GM13977 (cell line): ENCODE results near the gene CRYBG3.

Experiments used
- DNase-seq: peaks from one replicate; pipeline ENCODE4 v3.0.0; 2012; ENCODE audit warnings: low spot score
- CTCF ChIP-seq: IDR thresholded peaks from 2 replicates; pipeline ENCODE4 v1.5.1; 2012; ENCODE audit warnings: mild to moderate bottlenecking, control low read depth; ENCODE audit not compliant: insufficient read depth; ENCODE audit errors: extremely low read depth, missing control alignments
- in situ Hi-C: fragments of 300-500 bp; cut with MboI; formaldehyde crosslinking; loops from one replicate; pipeline ENCODE4 v1.12.0; 2022; ENCODE audit warnings: low sequenced_read_pairs, low pct_unique_long_range_greater_than_20kb, mixed read lengths, inconsistent platforms; ENCODE audit not compliant: unreplicated experiment

Gene CRYBG3

DNA sequence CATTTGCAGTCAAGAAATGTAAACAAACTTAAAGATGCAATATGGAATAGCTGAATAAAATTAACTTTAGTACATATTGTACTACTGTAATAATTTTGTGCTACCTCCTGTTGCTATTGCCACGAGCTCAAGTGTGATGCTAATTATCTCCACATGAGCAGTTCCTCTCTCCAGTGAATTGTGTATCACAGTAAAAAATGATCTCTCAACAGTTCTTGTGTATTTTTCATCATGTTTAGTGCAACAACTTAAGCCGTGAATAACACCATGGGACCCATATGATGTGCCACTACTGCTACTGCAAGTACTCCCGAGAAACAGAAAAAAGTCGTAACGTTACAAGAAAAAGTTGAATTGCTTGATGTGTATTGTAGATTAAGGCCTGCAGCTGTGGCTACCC lies 138.1 kb downstream of the CRYBG3 start:
- no peak for DNase-seq

DNA sequence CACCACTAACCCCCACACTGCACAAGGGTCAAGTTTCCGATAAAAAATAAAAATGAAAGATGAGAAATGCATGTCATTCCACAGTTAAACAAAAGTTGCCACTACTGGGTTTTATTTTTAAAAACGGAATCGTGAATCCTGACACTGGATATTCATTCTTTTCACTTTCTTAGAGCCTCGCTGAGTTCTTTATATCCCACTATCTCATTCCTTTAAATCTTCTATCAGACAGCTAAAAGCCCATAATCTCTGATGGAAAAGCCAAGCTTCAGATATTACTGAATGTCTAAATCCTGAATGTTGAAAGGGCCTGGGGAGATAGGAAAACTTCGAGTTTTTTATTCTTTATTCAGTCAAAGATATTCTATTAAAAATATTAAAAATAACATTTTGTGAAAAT lies 138.7 kb downstream of the CRYBG3 start:
- in situ Hi-C loops: no loop called here
- no peak for DNase-seq
- TF ChIP-seq CTCF: no peak

More for the DNA sequence above, 138.1 kb downstream of the CRYBG3 start:
- in situ Hi-C loops: no loop called here
- no peak for TF ChIP-seq CTCF

DNA sequence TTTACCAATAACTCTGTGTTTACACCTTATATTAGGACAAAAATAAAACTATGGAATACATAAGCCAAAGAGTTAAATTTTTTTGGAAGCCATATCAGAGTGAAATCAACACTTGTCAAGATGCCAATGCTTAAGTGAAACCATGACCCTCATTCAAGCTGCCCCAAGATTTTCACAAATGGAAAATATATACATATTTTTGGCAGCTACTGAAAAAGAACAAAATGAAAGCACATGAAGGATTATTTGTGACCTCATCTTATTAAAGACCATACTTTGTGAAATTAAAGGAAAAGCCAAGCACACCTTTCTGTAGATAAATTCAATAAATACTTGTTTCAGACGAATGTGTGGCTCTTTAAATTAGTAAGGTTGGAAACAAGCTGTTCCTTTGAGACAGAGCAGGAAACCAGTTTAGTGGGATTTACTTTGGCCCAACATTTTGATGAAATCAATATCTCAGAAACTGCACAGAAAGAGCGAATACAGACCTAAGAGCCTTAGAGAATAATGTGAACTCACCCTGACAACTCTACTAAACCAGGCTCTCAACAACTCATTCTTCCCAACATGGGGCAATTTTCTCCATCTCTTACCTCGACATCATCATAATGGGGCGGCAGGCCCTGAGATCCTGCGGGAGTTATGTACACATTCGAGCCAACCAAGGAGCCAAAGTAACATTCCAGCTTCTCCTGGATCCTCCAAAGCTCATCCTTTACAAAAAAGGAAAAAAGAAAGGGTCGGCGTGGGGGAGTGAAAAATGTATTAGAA lies 139.4 kb downstream of the CRYBG3 start:
- no peak for DNase-seq
- in situ Hi-C loops: no loop called here
- TF ChIP-seq CTCF: no peak

GRCh38 chr3:97967966-97968365 lies 146.2 kb downstream of the CRYBG3 start:
- no peak for TF ChIP-seq CTCF
- no peak for DNase-seq
- in situ Hi-C loops: no loop called here

DNA sequence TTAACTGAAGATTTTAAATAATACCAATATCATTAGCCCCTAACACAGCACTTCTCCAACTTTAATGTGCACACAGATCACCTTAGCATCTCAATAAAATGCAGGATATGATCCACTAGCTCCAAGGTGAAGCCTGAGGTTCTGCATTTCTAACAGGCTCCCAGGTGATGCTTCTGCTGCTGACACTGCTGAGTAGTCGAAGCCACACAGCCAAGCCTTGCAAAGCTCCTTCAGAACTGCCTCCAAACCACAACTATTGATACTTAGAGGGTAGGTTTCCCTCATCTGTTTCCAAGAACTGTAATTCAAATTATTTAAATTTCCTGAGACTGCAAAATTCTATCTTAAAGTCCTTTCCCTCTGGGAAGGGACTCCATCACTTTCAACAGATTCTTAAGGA lies 146.6 kb downstream of the CRYBG3 start:
- DNase-seq: no peak
- TF ChIP-seq CTCF: no peak
- in situ Hi-C loops: no loop called here

- no peak for TF ChIP-seq CTCF
- in situ Hi-C loops: no loop called here
- DNase-seq: no peak
Measured at GRCh38 chr3:97969541-97969940, 147.7 kb downstream of the CRYBG3 start.
